ENCODE results near the gene ABCG4.
"Not testable (repeated sequence)": the region's sequence is repeated elsewhere in the genome, so short reads cannot be mapped to it uniquely, and the experiment has no call there.

ABCG4 gene

DNA sequence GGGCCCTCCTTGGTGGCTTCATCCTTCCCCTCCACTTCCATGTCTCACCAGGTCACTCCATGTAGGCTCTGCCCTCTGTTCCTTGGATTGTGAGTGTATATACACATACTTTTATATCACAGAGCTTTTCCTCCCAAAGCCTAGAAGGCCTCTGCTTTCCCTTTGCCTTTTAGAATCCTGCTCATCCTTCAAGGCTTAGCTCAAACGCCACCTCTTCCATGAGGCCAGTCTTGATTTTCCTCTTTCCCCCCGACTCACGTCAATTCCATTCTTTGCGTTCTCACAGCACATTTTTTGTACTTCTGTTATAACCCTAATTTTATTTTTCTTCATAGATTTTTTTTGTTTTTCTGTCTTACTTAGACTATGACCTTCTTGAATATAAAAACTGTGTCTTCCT, 3.8 kb downstream of the ABCG4 start:
- in situ Hi-C loops (cut with MboI; ENCODE audit: low sequenced_read_pairs), result no loop called here

DNA sequence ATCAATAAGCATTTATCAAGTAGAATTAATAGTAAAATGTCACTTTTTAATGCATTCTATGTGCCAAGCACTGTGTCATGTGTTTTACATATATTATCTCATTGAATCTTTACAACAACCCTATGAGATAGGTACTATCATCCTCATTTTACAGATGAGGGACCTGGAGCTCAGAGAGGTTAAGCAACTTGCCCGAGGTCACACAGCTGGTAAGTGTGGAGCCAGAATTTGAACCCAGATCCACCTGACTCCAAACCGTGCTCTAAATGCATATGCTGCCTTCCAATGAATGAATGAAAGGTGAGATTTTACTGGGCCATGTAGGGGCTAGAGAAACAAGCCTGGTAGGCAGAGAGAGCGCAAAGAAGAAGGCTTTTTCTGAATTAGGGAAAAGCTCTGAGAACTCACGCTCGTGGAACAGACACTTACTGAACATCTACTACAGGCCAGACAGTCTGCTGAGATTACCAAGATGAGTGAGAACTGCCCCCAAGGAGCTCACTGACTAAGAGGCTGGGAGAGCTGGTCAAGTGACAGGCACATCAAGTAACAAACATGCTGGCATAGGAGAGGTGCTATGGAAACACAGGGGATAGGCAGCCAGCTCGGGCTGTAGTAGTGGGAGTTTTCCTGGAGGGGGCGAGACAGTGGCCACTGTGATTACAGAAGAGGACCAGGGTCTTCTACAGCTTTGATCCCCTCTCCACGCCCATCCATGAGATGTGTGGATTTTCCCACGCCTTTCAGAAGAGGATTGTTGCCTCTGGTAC, 4.4 kb downstream of the ABCG4 start:
- in situ Hi-C loops (cut with MboI; ENCODE audit: low sequenced_read_pairs), result no loop called here

DNA sequence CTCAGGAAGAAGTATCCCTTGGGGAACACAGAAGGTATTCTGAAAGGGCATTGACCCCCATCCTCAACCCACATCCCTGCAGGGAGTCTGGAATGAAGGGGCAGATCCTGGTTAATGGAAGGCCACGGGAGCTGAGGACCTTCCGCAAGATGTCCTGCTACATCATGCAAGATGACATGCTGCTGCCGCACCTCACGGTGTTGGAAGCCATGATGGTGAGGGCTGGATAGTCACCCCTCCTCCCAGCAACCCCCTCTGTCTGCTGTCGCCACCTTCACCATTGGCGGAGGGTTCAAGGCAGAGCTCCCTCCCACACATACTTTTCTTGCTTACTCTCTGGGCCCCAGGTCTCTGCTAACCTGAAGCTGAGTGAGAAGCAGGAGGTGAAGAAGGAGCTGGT, 5.3 kb downstream of the ABCG4 start:
- in situ Hi-C loops (cut with MboI; ENCODE audit: low sequenced_read_pairs), result no loop called here

DNA sequence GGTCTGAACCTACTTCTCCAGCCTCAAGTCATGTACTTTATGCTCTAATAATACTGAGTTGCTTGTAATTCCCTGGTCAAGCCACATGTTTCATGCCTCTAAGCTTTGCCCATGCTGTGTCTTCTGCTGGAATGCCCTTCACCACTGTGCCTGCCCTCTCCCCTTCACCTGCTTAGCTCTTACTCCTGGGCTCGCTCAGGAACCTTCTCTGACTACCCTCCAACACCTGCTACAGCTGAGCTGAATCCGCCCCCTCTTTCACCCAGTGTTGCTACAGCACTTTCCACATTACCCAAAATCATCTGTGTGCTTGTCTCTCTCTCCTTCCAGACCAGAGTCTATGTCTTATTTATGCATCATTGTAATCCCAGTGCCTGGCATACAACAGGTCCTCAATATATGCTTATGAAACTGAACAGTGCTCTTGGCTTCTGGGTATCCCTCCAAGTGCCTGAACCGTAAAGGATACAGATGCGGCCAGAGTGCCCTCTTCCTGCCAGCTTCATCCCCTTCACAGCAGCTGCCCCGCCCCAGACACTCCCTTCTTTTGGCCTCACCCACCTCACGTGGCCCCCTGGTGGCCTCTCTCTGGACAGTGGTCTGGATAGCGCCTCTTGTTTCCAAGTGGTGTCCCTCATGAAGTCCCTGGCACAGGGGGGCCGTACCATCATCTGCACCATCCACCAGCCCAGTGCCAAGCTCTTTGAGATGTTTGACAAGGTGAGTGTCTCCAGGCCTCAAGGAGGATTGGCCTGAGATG, 7.1 kb downstream of the ABCG4 start:
- in situ Hi-C loops (cut with MboI; ENCODE audit: low sequenced_read_pairs), result no loop called here

DNA sequence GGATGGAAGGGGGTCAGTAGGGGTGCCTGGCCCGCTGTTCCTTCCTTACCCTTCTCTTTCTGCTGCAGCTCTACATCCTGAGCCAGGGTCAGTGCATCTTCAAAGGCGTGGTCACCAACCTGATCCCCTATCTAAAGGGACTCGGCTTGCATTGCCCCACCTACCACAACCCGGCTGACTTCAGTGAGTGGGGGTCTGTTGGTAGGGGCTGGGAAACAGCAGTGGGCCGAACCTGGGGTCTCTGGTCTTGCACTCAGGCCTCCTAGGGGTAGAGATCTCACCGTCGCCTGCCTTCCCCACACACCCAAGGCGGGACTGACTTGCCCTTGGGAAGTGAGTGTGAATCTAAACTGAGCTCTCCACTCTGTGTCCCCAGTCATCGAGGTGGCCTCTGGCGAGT, 7.6 kb downstream of the ABCG4 start:
- in situ Hi-C loops (cut with MboI; ENCODE audit: low sequenced_read_pairs), result no loop called here

DNA sequence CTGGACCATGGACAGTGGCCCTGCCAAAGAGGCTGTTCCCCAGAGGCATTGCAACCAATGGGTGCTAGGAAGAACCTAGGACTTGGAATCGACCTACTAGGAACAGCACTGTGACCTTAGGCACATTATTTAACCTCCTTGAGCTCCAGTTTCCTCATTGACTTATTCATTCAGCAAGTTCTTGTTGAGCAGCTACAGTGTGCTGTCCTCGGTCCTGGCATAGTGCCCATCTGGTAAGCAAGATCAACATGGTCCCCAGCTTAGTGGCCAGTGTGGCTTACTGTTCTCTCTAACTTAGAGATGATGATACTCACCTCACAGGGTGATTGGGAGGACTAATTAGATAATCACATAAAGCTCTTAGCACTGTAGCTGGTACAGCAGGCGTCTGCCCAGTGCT, 8.2 kb downstream of the ABCG4 start:
- in situ Hi-C loops (cut with MboI; ENCODE audit: low sequenced_read_pairs), result no loop called here

DNA sequence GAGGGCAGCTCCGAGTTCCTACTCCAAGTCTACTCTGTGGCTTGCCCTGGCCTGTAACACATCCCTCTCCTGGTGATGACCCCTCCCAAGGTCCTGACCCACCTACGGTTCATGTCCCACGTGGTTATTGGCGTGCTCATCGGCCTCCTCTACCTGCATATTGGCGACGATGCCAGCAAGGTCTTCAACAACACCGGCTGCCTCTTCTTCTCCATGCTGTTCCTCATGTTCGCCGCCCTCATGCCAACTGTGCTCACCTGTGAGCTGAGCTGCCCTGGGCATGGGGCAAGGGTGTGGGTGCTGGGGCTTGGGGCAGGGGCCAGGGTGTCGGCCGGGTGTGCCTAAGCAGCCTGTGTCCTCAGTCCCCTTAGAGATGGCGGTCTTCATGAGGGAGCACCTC, 9.6 kb downstream of the ABCG4 start:
- in situ Hi-C loops (cut with MboI; ENCODE audit: low sequenced_read_pairs), result no loop called here

DNA sequence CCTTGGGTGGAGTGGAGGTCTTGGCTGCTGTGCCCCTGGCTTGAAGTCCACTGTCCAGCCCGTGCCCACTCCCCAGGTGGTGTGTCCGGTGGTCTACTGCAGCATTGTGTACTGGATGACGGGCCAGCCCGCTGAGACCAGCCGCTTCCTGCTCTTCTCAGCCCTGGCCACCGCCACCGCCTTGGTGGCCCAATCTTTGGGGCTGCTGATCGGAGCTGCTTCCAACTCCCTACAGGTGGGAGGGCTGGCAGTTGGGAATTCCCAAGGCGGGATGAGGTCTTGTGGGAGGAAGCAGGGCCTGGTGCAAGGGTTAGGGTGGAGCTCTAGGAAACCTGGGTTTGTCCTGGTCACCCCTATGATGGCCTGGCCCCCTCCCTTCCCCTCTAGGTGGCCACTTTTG, 11.3 kb downstream of the ABCG4 start:
- in situ Hi-C loops (cut with MboI; ENCODE audit: low sequenced_read_pairs), result no loop called here

DNA sequence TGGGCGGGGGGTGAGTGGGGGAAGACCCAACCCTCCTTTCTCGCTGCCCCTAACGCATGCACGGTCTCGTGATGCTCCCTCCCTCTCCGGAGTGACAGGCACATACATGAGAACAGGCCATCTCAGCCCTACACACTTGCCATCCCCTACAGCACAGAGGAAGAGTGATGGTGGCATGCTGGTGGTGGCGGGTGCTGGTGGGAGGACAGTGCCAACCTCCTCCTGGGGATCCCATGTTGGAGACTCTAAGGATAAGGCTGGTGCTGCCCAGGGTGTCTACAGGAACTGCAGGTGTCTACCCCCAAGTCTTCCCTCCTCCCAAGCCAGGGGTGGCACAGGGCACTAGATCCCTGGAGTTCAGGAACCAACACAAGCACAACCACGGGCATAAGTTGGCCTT, 13.0 kb downstream of the ABCG4 start:
- in situ Hi-C loops (cut with MboI; ENCODE audit: low sequenced_read_pairs), result no loop called here

DNA sequence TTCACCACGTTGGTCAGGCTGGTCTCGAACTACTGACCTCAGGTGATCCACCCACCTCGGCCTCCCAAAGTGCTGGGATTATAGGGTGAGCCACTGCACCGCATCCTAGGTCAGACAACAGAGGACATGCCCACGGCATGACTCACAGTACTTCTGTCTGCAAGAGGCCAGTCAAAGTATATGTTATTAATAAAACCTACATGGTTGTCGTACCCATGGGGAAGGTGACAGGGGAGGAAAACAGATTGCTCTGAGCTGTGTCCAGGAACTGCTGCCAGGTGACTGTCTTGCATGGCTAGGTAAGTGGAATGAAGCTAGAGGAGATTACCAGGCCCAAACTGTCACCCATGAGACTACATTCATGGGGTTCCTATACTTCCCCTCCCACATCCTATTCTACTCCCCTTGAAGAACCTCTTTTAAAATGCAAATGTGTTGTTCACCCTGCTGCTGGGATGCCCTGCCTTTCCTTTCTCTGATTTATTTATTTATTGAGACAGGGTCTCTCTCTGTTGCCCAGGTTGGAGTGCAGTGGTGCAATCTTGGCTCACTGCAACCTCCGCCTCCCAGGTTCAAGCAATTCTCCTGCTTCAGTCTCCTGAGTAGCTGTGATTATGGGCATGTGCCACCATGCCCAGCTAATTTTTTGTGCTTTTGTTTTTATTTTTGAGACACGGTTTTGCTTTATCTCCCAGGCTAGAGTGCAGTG, 17.7 kb downstream of the ABCG4 start:
- in situ Hi-C loops (cut with MboI; ENCODE audit: low sequenced_read_pairs), result no loop called here

DNA sequence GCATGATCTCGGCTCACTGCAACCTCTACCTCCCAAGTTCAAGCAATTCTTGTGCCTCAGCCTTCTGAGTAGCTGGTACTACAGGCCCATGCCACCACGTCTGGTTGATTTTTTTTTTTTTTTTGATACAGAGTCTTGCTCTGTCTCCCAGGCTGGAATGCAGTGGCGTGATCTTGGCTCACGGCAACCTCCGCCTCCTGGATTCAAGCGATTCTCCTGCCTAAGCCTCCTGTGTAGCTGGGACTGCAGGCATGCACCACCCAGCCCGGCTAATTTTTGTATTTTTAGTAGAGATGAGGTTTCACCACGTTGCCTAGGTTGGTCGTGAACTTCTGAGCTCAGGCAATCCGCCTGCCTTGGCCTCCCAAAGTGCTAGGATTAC, 18.2 kb downstream of the ABCG4 start:
- in situ Hi-C loops (cut with MboI; ENCODE audit: low sequenced_read_pairs), result not testable (repeated sequence)

DNA sequence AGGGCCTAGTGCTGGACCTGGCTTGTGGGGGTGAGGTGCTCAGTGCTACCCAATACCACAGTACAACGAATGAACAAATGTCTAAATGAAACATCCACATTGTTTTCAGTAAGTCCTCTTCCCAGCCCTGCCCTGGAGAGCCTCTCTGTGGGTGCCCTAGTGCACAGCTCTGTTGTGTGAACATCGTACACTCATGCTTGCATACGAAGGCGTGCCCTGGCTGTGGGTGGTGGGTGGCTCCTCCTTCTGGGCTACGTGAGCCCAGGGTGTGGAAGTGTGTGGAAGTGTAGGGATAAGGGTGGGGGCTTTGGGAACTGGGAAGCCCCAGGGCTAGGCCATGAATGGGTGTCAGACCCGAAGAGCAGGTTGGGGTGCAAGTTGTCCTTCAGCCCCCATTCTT, 19.1 kb downstream of the ABCG4 start:
- in situ Hi-C loops (cut with MboI; ENCODE audit: low sequenced_read_pairs), result no loop called here

DNA sequence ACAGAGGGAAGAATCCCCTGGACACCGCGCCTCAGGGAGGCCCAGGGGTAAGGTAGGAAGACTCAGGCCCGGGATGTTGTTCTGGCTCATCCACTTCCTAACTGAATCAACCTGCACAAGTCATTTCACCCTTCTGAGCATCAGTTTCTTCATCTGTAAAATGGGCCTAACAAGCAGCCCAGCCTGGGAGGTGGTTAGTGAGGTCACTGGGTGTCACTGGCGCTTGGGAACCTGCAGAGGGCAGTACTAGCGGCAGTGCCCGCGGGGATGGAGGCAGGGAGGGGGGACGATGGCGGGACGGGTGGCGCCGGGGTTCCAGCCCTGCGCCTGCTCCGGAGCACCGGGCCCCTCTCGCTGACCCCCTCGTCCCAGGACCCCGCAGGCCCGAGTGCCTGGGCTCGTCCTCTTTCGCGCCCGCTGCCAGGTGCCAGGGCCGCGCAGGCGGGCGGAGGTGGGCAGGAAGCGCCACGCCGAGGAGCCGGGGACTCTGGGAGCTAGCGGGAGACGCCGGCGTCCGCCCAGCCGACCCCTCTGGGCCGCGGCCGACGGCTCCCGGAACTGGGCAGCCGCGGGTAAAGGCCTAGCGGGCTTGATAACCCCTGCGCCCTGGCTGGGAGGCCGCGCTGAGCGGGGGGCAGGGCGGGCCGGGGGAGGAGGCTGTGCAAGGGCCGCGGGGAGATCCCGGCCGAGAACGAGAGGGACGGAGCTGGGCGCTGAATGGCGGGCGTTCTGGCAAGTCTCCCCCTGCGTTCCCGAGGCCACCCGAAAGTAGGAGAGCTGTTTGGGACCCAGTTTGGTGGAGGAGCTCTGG, 19.8 kb downstream of the ABCG4 start, which contains the start of gene NLRX1:
NLRX1 (plus strand) TSS at position 255 of the 811 bp plus-strand sequence. CDS start 2,679 bp downstream, outside the sequence.
- in situ Hi-C loops (cut with MboI; ENCODE audit: low sequenced_read_pairs), result no loop called here

DNA sequence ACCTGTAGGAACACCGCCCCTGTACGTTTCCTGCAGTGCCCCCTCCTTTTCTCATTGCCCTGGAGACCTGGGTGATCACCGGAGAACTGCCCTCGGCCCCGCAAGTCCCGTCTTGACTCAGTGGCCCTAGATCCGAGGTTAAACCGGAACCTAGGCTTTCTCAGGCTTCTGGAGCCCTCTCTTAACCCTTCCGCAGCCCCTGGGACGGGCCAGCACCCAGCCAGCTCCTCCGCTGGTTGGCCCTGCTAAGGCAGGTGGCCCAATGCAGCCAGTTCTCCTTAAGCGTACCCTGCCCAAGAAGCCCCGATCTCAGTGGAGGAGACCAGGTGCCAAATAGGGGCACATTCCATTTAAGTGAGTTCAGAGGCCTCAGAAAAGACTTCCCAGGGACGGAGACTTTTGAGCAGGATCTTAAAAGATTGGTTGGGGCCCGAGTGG, 20.4 kb downstream of the ABCG4 start:
- in situ Hi-C loops (cut with MboI; ENCODE audit: low sequenced_read_pairs), result no loop called here

DNA sequence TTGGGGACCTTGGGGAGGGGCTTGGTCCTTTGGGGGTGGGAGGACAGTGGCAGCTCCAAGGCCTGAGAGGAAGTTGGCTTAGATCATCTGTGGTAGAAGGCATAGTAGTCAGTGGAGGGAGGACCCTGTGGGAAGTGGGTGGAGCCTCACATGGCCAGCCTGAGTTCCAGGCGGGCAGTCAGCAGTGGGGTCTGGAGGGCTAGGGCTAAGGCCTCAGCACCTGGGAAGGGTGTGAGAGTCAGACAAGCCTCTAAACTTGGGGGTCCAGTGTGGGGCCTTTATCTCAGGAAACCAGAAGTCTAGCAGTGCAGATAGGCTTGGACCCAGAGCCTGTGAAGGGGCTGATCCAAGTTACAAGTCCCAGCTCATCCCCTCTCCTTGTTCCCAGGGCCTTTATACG, 23.7 kb downstream of the ABCG4 start:
- in situ Hi-C loops (cut with MboI; ENCODE audit: low sequenced_read_pairs), result no loop called here

DNA sequence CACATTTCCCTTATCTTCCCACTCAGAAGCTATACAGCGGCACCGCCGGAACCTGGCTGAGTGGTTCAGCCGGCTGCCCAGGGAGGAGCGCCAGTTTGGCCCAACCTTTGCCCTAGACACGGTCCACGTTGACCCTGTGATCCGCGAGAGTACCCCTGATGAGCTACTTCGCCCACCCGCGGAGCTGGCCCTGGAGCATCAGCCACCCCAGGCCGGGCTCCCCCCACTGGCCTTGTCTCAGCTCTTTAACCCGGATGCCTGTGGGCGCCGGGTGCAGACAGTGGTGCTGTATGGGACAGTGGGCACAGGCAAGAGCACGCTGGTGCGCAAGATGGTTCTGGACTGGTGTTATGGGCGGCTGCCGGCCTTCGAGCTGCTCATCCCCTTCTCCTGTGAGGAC, 24.6 kb downstream of the ABCG4 start:
- in situ Hi-C loops (cut with MboI; ENCODE audit: low sequenced_read_pairs), result no loop called here

DNA sequence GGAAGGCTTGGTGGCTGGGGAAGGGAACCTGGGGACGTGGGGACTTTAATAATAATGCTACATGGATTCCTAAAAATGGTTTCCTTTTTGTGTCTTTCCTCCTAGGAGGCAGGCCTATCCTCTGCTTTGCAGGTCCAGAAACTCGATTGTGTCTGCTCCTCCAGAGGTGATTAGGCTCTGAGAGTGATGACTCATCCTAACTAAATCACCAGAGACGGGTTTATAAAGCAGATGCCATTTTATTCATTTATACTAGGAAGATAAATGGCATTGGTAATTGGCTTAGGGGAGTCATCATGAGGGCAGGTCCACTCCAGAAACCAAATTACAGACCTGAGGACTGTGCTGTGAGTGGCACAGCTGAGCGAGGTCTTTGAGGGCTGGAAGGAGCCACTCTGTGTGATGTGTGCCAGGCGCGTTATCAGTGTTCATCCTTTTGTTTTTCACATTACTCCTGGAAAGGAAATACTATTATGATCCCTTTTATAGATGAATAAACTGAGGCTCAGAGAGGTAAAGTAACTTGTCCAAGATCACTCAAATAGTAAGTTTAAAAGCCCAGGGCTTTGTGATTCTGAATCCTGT, 26.7 kb downstream of the ABCG4 start:
- in situ Hi-C loops (cut with MboI; ENCODE audit: low sequenced_read_pairs), result no loop called here

DNA sequence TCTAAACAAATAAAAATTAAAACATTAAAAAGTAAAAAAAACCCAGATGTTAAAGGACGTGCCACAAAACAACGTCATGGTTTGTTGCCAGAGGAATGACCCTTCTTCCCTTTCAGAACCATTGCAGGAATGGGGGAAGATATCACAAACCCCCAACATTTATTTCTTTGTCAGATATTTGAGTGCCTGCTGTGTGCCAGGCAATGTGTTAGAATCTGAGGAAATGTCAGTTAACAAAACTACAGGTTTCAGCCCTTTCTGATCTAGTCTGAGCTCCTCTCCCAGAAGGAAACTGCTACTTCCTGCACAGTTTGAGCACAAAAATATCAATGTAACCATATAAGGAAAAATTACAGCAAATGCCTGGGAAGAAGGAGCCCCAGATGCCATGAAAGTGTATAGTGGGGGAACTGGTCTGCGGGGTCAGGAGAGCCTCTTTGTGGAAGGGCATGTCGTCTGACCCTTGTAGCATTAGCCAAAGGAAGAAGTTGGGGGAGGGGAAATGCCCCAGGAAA, 29.4 kb downstream of the ABCG4 start:
- in situ Hi-C loops (cut with MboI; ENCODE audit: low sequenced_read_pairs), result no loop called here

DNA sequence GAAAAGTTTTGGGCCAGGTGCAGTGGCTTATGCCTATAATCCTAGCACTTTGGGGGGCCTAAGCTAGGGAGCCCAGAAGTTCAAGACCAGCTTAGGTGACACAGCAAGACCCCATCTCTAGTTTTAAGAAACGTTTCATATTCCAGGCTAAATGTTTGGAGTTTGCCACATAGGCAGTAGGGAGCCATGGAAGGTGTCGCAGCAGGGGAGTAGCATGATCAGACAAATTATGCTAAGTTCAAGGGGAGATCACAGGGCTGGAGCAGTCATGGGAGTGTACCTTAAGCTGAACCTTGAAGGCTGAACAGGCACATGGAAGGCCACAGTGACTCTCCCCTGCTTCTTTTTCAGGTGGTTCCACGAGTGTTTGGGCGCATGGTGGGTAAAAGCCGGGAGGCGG, 30.5 kb downstream of the ABCG4 start:
- in situ Hi-C loops (cut with MboI; ENCODE audit: low sequenced_read_pairs), result no loop called here

DNA sequence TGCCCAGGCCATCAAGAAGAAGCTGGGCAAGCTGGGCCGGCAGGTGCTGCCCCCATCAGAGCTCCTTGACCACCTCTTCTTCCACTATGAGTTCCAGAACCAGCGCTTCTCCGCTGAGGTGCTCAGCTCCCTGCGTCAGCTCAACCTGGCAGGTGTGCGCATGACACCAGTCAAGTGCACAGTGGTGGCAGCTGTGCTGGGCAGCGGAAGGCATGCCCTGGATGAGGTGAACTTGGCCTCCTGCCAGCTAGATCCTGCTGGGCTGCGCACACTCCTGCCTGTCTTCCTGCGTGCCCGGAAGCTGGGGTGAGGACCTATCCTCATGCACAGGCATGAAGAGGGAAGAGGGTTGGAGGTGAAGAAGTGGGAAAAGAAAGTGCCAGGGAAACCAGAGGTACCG, 31.1 kb downstream of the ABCG4 start:
- in situ Hi-C loops (cut with MboI; ENCODE audit: low sequenced_read_pairs), result no loop called here

All from HL-60/S4 treated with phorbol 12-myristate 13-acetate at 8.2 ng/mL for 4 days and 3 days (cell line).